T-cell (primary cell): ENCODE results near the gene NEUROD4. TPM values are rescaled to one million over a fixed set of nuclear protein-coding genes. Genes with fewer than 3 reads are reported as not detected.

ENCODE experiments used
- ATAC-seq, 4 experiments: fragments of 200-7000 bp in 3 of 4; fragments of 150-1000 bp in 1 of 4; cut with Tn5 transposase; replicated peaks in 1 of 4; 1 replicate in 3 of 4; 2 replicates in 1 of 4; pipeline ENCODE4 v1.10.0; 2021; ENCODE audit warnings: moderate library complexity in 3 of 4, mild to moderate bottlenecking in 2 of 4, moderate number of reproducible peaks in 1 of 4
- CTCF ChIA-PET, 2 donors: fragments of 300-600 bp; sonication (Branson Sonifier 250); formaldehyde crosslinking; loops; one replicate each; lab custom pipeline; 2022; ENCODE audit warnings: antibody characterized with exemption in 2 of 2; lab: Charles Lee
- POLR2A ChIA-PET, 2 donors: fragments of 300-600 bp; sonication (Branson Sonifier 250); formaldehyde crosslinking; loops; one replicate each; lab custom pipeline; 2022; ENCODE audit warnings: antibody characterized with exemption in 2 of 2; lab: Charles Lee
- DNase-seq, 35 experiments: peaks; one replicate each; pipeline versions ENCODE4 v3.0.0 to v3.0.0-alpha.2; 2013 to 2023
- H3K27ac ChIP-seq: one replicate; pipeline ENCODE4 v1.5.1; 2013; ENCODE audit warnings: low read length
- H3K27me3 ChIP-seq, 2 experiments: replicated peaks in 1 of 2; 1 replicate in 1 of 2; 2 replicates in 1 of 2; pipeline versions ENCODE4 v1.6.1 to v1.7.0; 2013; ENCODE audit warnings: low read length in 1 of 2, mixed read lengths in 1 of 2; ENCODE audit not compliant: control insufficient read depth in 2 of 2, insufficient read depth in 2 of 2; ENCODE audit errors: extremely low read depth in 1 of 2
- H3K36me3 ChIP-seq, 2 donors: 1 replicate in 1 of 2; 2 replicates in 1 of 2; pipeline versions ENCODE4 v1.6.1 to v1.7.0; 2013; ENCODE audit warnings: low read length in 1 of 2; ENCODE audit not compliant: control insufficient read depth in 2 of 2, insufficient read depth in 1 of 2; ENCODE audit errors: extremely low read depth in 1 of 2
- H3K4me1 ChIP-seq, 2 experiments: 1 replicate in 1 of 2; 2 replicates in 1 of 2; pipeline versions ENCODE4 v1.6.1 to v1.7.0; 2013; ENCODE audit warnings: low read length in 2 of 2, mixed read lengths in 1 of 2; ENCODE audit not compliant: insufficient read depth in 2 of 2, control insufficient read depth in 1 of 2; ENCODE audit errors: extremely low read depth in 1 of 2
- H3K4me3 ChIP-seq, 2 donors: 1 replicate in 1 of 2; 2 replicates in 1 of 2; pipeline versions ENCODE4 v1.5.1 to v1.7.0; 2013; ENCODE audit warnings: mild to moderate bottlenecking in 2 of 2, low read length in 1 of 2, moderate library complexity in 1 of 2; ENCODE audit not compliant: control insufficient read depth in 1 of 2; ENCODE audit errors: extremely low read depth in 1 of 2
- H3K9me3 ChIP-seq: 2 replicates; pipeline ENCODE4 v1.7.0; 2013
- H3K27ac Mint-ChIP-seq, 2 donors: one replicate each; pipeline ENCODE4 v1.8.0; 2020 to 2021; ENCODE audit warnings: mild to moderate bottlenecking in 2 of 2, mixed read lengths in 2 of 2
- H3K27me3 Mint-ChIP-seq, 2 donors: one replicate each; pipeline ENCODE4 v1.8.0; 2021 to 2022; ENCODE audit warnings: mixed read lengths in 2 of 2
- H3K36me3 Mint-ChIP-seq: one replicate; pipeline ENCODE4 v1.8.0; 2021; ENCODE audit warnings: mixed read lengths
- H3K4me1 Mint-ChIP-seq, 3 donors: one replicate each; pipeline ENCODE4 v1.8.0; 2020 to 2022; ENCODE audit warnings: mixed read lengths in 3 of 3, mild to moderate bottlenecking in 1 of 3
- H3K4me3 Mint-ChIP-seq, 3 donors: one replicate each; pipeline ENCODE4 v1.8.0; 2020 to 2022; ENCODE audit warnings: mild to moderate bottlenecking in 3 of 3, mixed read lengths in 3 of 3, moderate library complexity in 3 of 3
- H3K9me3 Mint-ChIP-seq, 3 donors: one replicate each; pipeline ENCODE4 v1.8.0; 2020 to 2022; ENCODE audit warnings: mixed read lengths in 3 of 3
- WGBS: methylation state at CpG from one replicate; pipeline ENCODE4 v1.1.5; 2013; ENCODE audit warnings: missing lambda C conversion rate; ENCODE audit not compliant: insufficient coverage; 5-methylcytosine and 5-hydroxymethylcytosine counted together
- total RNA-seq, 35 experiments: library from RNA in 6 of 35; stranded (reverse) in 6 of 35; fragments of 120-200 nt in 1 of 35; gene quantifications; one replicate each; pipeline versions ENCODE4 v1.2.1 to v1.2.4 and lab custom pipeline; 2013 to 2026

Gene NEUROD4
- total RNA-seq, 5 donors from 2014 or later (not counting 1 experiment from before 2014, with no cell fraction given): 0.06 TPM; not detected in 4

DNA sequence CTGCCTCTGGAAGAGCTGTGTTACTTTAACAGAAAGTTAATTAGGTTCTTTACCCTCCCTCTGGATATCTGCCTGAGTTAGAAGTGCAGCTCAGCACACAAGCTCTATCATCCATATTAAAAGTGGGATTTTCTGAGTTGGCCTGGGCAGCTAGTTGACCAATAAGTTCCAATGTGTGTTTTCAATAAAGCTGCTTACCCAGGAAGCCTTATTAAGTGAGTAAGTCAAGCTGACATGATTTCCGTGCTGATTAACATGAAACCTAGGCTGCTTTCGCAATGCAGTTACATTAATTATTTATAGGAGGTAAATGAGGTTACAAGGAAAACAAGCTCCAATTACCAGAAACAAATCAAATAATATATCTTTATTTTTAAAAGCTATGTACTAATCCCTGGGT, 4.8 kb downstream of the NEUROD4 start:
- ChIA-PET CTCF (interaction anchor here (0.9 to 1.0 kb wide), 2 partner anchors 9 to 32 kb away, joined by 3 read pairs; no protein-coding TSS in a partner anchor), POLR2A (interaction anchor here in 1 of 2 donors (0.7 kb wide), 1 partner anchor 9 kb away, joined by 4 read pairs; no protein-coding TSS in a partner anchor)
- Mint-ChIP-seq H3K9me3 (no peaks in the 10 kb centered on the region), H3K4me1 (peaks cover 6% of the 10 kb centered on the region in 3 donors), H3K36me3 (no peaks in the 10 kb centered on the region), H3K27ac (no peak overlapping the region), H3K27me3 (peaks cover 32 to 44% of the 10 kb centered on the region in 2 donors), H3K4me3 (no peak overlapping the region)
- Histone ChIP-seq H3K4me3 (no peak overlapping the region), H3K4me1 (no peaks in the 10 kb centered on the region), H3K27ac (no peak overlapping the region), H3K27me3 (peaks cover 15 to 16% of the 10 kb centered on the region in 2 experiments), H3K36me3 (no peaks in the 10 kb centered on the region), H3K9me3 (no peaks in the 10 kb centered on the region)
- ATAC-seq: no peak
- DNase-seq: no peak
- no CpG with 5 or more reads among the region's 2 CpGs for WGBS

DNA sequence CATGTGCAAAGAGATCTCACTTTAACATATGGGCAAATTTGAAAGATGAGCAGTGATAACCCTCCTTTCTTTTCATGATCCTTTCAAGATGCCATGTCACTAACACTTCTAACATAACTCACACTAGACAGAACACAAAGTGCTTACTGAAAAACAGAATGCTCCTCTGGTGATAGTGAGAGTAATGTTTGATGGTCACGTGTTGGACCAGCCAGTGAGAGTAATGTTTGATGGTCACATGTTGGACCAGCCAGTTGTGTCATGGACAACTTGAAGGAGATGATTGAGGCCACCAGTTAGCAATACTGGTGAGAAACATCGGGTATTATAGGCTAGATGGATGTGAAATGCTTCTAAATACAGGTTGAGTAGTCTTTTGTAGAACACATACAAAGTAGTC, 5.7 kb downstream of the NEUROD4 start:
- Mint-ChIP-seq H3K27ac (no peak overlapping the region), H3K36me3 (no peaks in the 10 kb centered on the region), H3K9me3 (no peaks in the 10 kb centered on the region), H3K27me3 (peaks cover 26 to 39% of the 10 kb centered on the region in 2 donors), H3K4me3 (no peak overlapping the region), H3K4me1 (no peaks in the 10 kb centered on the region)
- CTCF ChIA-PET: no interaction called here
- peaks cover 7 to 16% of the 10 kb centered on the region in 2 experiments for H3K27me3 ChIP-seq
- no peaks in the 10 kb centered on the region for H3K4me1 ChIP-seq
- POLR2A ChIA-PET: no interaction called here
- H3K4me3 ChIP-seq: no peak overlapping the region
- DNase-seq (no peak), ATAC-seq (no peak)
- no peaks in the 10 kb centered on the region for H3K9me3 ChIP-seq
- no peaks in the 10 kb centered on the region for H3K36me3 ChIP-seq
- no peak overlapping the region for H3K27ac ChIP-seq
- no CpG with 5 or more reads among the region's 2 CpGs for WGBS

DNA sequence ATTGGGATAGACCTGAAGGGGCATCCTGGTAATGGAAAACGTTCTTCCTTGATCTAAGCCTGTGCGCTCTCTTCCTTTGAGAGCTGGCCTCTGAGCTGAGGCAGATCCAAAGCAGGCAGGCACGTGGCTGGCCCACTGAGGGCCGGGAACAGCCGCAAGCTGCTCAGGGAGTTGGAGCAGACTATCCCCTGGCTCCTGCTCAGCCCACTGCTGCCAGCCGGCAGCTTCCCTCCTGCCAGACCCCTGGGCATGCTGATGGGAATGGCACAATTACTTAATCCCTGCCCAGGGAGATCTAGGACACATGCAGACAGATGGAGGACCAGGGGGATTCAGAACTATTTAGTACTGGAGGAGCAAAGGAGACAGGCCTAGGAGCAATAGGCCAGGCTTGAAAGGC, 14.4 kb downstream of the NEUROD4 start:
- H3K9me3 Mint-ChIP-seq: no peaks in the 10 kb centered on the region
- H3K27me3 Mint-ChIP-seq: peaks cover 3 to 6% of the 10 kb centered on the region in 2 donors
- H3K36me3 Mint-ChIP-seq: no peaks in the 10 kb centered on the region
- no peak overlapping the region for H3K4me3 Mint-ChIP-seq
- peaks cover 18 to 23% of the 10 kb centered on the region in 2 experiments for H3K4me1 ChIP-seq
- ChIA-PET CTCF (no interaction called here), POLR2A (no interaction called here)
- H3K4me1 Mint-ChIP-seq: peaks cover 42 to 53% (median 47%) of the 10 kb centered on the region in 3 donors
- DNase-seq: no peak
- peak overlapping the region in 1 of 2 donors; percentile 72 for H3K27ac Mint-ChIP-seq
- WGBS: 90% methylated on average over 5 of the region's 6 CpGs
- H3K27ac ChIP-seq: no peak overlapping the region
- no peaks in the 10 kb centered on the region for H3K27me3 ChIP-seq
- H3K9me3 ChIP-seq: no peaks in the 10 kb centered on the region
- H3K36me3 ChIP-seq: no peaks in the 10 kb centered on the region
- no peak overlapping the region for H3K4me3 ChIP-seq
- no peak for ATAC-seq

DNA sequence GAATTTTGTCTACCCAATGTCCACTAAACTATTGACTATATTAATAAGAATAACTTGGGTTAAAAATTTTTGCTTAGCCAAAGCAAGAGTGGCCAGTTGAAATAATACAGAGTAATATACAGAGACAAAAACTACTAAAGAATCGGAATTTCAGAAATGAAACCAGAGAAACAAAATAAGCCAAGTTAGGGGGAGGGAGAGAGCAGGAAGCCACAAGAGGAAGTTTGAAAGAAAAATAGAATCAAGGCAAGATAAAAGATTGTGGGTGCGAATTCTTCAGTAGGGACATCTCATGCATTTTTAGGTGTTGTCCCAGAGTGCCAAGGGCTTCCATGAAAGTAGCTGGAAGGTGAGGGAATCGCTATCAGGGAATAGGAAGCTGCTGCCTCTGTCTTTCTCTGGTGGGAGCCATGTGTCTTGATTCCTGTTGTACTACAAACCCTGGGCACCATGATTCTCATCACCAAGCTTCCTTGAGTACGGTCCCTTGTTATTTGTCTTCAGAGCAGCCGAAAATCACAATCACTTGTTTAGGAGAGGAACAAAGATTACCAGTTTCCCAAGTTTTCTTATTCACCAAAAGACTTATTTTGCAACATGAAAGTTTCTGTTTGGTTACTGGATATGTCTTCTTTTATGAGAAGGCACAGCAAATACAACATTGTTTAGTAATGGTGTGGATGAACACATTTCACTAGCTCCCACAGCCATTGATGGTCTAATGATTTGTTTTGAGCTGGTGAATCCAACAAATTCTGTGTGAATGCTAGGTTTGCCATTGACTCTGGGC, 16.7 kb downstream of the NEUROD4 start:
- H3K27ac Mint-ChIP-seq: peak overlapping the region; percentile 65 to 72
- DNase-seq (peak in 1 of 35 experiments; percentile 32), ATAC-seq (peak in 3 of 4 experiments; percentile 56 to 79 (median 66))
- H3K4me1 Mint-ChIP-seq: peaks cover 46 to 63% (median 52%) of the 10 kb centered on the region in 3 donors
- H3K27me3 ChIP-seq: peaks cover 0 to 4% of the 10 kb centered on the region in 2 experiments
- H3K27ac ChIP-seq: peak overlapping the region; percentile 19
- H3K36me3 Mint-ChIP-seq: no peaks in the 10 kb centered on the region
- peaks cover 18 to 23% of the 10 kb centered on the region in 2 experiments for H3K4me1 ChIP-seq
- ChIA-PET POLR2A (no interaction called here), CTCF (no interaction called here)
- H3K4me3 Mint-ChIP-seq: peak overlapping the region; percentile 35 to 54 (median 43)
- WGBS: 11% methylated on average over 1 of the region's 5 CpGs
- H3K9me3 ChIP-seq: no peaks in the 10 kb centered on the region
- H3K9me3 Mint-ChIP-seq: no peaks in the 10 kb centered on the region
- no peak overlapping the region for H3K4me3 ChIP-seq
- H3K27me3 Mint-ChIP-seq: peaks cover 3% of the 10 kb centered on the region in 2 donors
- no peaks in the 10 kb centered on the region for H3K36me3 ChIP-seq

DNA sequence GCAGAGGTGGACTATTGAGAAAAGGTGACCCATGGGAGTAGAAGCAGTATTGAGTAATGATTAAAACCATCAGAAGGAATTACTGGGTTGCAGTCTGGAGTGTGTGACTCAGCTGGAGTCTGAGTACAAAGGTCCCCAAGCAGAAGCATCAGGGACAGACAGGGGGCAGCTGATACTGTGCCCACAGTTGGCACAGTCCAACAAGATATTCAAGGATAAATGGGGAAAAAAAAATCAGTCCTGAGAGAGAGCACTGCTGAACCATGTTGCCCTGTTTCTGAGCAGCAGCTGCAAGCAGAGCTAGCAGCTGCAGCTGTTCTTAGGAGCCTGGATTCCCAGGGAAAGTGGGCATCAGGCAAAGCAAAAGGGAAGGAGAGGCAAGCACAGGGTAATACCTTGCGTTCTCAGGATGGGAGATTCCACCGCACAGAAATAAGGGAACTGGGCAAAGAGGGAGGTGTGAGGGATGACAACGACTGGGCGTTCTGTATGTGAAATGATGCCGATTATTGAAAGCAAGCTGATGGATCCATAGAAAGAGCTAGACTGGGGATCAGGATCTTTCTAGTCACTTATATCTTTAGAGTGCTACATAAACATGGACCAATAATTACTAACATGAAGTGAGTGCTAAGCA, 17.7 kb downstream of the NEUROD4 start:
- Mint-ChIP-seq H3K4me1 (peaks cover 46 to 63% (median 52%) of the 10 kb centered on the region in 3 donors), H3K36me3 (no peaks in the 10 kb centered on the region), H3K27me3 (peaks cover 0 to 3% of the 10 kb centered on the region in 2 donors), H3K4me3 (peak overlapping the region in 1 of 3 donors; percentile 54), H3K9me3 (no peaks in the 10 kb centered on the region), H3K27ac (peak overlapping the region; percentile 53 to 72)
- Histone ChIP-seq H3K9me3 (no peaks in the 10 kb centered on the region), H3K27me3 (peaks cover 0 to 4% of the 10 kb centered on the region in 2 experiments), H3K4me1 (peaks cover 18 to 23% of the 10 kb centered on the region in 2 experiments), H3K36me3 (no peaks in the 10 kb centered on the region), H3K27ac (no peak overlapping the region), H3K4me3 (no peak overlapping the region)
- CTCF ChIA-PET: no interaction called here
- WGBS: 95% methylated on average over 3 of the region's 5 CpGs
- ATAC-seq (no peak), DNase-seq (no peak)
- POLR2A ChIA-PET: no interaction called here
